Measurements from ENCODE around the gene PHF13. TPM values are rescaled to one million over a fixed set of nuclear protein-coding genes. Genes with fewer than 3 reads are reported as not detected.

PHF13 gene
- total and polyA plus RNA-seq, 4 donors: 1.4 to 8.7 (median 3.8) TPM

GRCh38 chr1:6646499-6647148 is 33.1 kb downstream of the PHF13 start:
- no peak for DNase-seq (ENCODE audit: low spot score)
- H3K27me3 ChIP-seq (ENCODE audit: control insufficient read depth in 4 of 4, insufficient read depth in 4 of 4, low read length in 3 of 4): no peaks in the 10 kb centered on the region
- no peaks in the 10 kb centered on the region for H3K4me1 ChIP-seq (ENCODE audit: control insufficient read depth in 4 of 4, insufficient read depth in 4 of 4, low read length in 3 of 4)
- H3K9me3 ChIP-seq (ENCODE audit: control insufficient read depth in 4 of 4, low read length in 3 of 4): no peaks in the 10 kb centered on the region
- peaks cover 0 to 32% (median 5%) of the 10 kb centered on the region in 4 donors for H3K36me3 ChIP-seq (ENCODE audit: control insufficient read depth in 4 of 4, insufficient read depth in 3 of 4, low read depth in 1 of 4, low read length in 3 of 4)
- no peak overlapping the region for H3K4me3 ChIP-seq (ENCODE audit: low read depth in 1 of 3, low read length in 3 of 3)
- no peak overlapping the region for H3K27ac ChIP-seq (ENCODE audit: low read depth in 1 of 2, low read length in 2 of 2)
- TF ChIP-seq FOXA1 (IDR thresholded peaks at IDR 0.05): no peak
- no peak for TF ChIP-seq FOXA2 (IDR thresholded peaks at IDR 0.05)
- no peak for TF ChIP-seq SP1 (IDR thresholded peaks at IDR 0.05)
- TF ChIP-seq NR2F2 (IDR thresholded peaks at IDR 0.05): no peak
- no peak for TF ChIP-seq YY1 (IDR thresholded peaks at IDR 0.05)
- TF ChIP-seq ATF3 (IDR thresholded peaks at IDR 0.05): no peak
- no peak for TF ChIP-seq TAF1 (conservative IDR thresholded peaks at IDR 0.05)
- TF ChIP-seq CTCF (IDR thresholded peaks at IDR 0.05; ENCODE audit: low read depth, low read length, missing input control): peak; percentile 53
- TF ChIP-seq RAD21 (IDR thresholded peaks at IDR 0.05): peak; percentile 84 to 89
- TF ChIP-seq REST (IDR thresholded peaks at IDR 0.05): no peak
- WGBS: 64% methylated on average over 10 of the region's 10 CpGs
- H3K9ac ChIP-seq (ENCODE audit: low read depth in 1 of 2, low read length in 2 of 2): no peak overlapping the region

- no peaks in the 10 kb centered on the region for H3K9me3 ChIP-seq (ENCODE audit: control insufficient read depth in 4 of 4, low read length in 3 of 4)
- no peak overlapping the region for H3K27ac ChIP-seq (ENCODE audit: low read depth in 1 of 2, low read length in 2 of 2)
- no peak overlapping the region for H3K9ac ChIP-seq (ENCODE audit: low read depth in 1 of 2, low read length in 2 of 2)
- DNase-seq (ENCODE audit: low spot score): no peak
- no peak overlapping the region for H3K4me3 ChIP-seq (ENCODE audit: low read depth in 1 of 3, low read length in 3 of 3)
- peaks cover 5 to 39% (median 9%) of the 10 kb centered on the region in 4 donors for H3K36me3 ChIP-seq (ENCODE audit: control insufficient read depth in 4 of 4, insufficient read depth in 3 of 4, low read depth in 1 of 4, low read length in 3 of 4)
- TF ChIP-seq FOXA1 (IDR thresholded peaks at IDR 0.05) (no peak), RXRA (IDR thresholded peaks at IDR 0.05) (no peak), HNF4A (conservative IDR thresholded peaks at IDR 0.05) (no peak), YY1 (IDR thresholded peaks at IDR 0.05) (no peak), NR2F2 (IDR thresholded peaks at IDR 0.05) (no peak), GABPA (IDR thresholded peaks at IDR 0.05 in 1 of 2, conservative IDR thresholded peaks at IDR 0.05 in 1 of 2) (no peak), SP1 (IDR thresholded peaks at IDR 0.05) (no peak), CTCF (IDR thresholded peaks at IDR 0.05; ENCODE audit: low read depth, low read length, missing input control) (no peak), JUND (IDR thresholded peaks at IDR 0.05) (no peak), ZBTB33 (IDR thresholded peaks at IDR 0.05) (no peak), HNF4G (IDR thresholded peaks at IDR 0.05) (no peak), ATF3 (IDR thresholded peaks at IDR 0.05) (no peak), EGR1 (IDR thresholded peaks at IDR 0.05; ENCODE audit: low read depth in 2 of 2) (no peak), FOXA2 (IDR thresholded peaks at IDR 0.05) (no peak), TAF1 (conservative IDR thresholded peaks at IDR 0.05) (no peak), MAX (IDR thresholded peaks at IDR 0.05) (no peak)
- 95% methylated on average over 6 of the region's 6 CpGs for WGBS
- no peaks in the 10 kb centered on the region for H3K27me3 ChIP-seq (ENCODE audit: control insufficient read depth in 4 of 4, insufficient read depth in 4 of 4, low read length in 3 of 4)
- H3K4me1 ChIP-seq (ENCODE audit: control insufficient read depth in 4 of 4, insufficient read depth in 4 of 4, low read length in 3 of 4): no peaks in the 10 kb centered on the region
These were observed 35.0 kb downstream of the PHF13 start for GRCh38 chr1:6648556-6648955.

Data from liver (tissue), 9 donors.